DMS 273 (cell line): ENCODE data around the gene TSPO2.

Experiments
- DNase-seq: peaks from one replicate; lab custom pipeline; 2025; ENCODE audit not compliant: unreplicated experiment; lab: John Stamatoyannopoulos, UW

Gene TSPO2

DNA sequence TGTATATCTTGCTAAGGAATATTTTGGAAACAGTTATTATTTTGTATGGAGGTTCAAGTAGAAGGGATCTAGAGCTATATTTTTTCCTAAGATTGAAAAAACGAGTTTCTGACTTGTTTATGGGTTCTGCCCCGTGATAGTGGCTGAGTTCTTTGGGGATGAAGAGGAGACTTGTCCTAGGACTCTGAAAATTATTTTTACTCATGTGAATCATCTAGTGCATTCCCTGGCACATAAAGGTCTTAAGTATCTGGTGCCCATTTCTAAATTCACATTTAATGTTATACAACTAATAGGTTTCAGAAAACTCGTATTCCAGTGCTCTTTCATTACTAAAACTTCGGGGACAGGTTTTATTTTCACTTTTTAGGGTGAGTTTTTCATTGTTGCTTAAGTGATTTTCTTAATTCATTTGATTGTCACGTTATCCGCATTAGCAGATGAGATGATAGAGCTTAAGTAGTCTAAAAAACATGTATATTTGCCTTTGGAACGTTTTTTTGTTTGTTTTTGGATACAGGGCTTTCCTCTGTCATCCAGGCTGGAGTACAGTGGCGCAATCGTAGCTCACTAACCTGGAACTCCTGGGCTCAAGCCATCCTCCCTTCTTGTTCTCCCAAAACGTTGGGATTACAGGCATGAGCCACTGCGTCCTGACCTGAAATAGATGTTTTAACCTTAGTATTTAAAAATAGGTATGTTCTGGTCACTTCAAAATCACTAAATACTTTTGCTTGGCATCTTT is 32.6 kb downstream of the TSPO2 start:
- no peak for DNase-seq

GRCh38 chr6:41075651-41076626 is 33.7 kb downstream of the TSPO2 start:
- no peak for DNase-seq

DNA sequence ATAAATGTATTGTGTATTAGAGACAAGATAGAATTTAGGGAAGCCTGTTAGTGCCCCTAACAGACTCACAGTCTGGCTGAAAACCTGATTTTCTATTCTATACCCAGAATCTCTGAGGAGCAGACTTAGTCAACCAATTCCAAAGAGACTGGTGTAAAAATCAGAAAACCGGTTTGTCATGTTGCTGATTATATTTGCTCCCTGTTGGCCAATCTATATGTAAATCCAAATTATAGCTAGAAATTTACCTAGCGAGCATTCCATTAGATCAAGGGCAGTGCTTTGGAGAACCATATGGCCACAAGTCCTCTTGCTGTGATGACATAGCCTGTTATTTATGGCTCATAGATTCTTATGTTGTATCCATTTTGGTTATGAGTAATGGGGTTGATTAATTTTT is 35.3 kb downstream of the TSPO2 start:
- no peak for DNase-seq

GRCh38 chr6:41078101-41078500 is 35.8 kb downstream of the TSPO2 start:
- DNase-seq, result no peak

GRCh38 chr6:41079080-41079479 is 36.8 kb downstream of the TSPO2 start:
- no peak for DNase-seq

GRCh38 chr6:41080621-41081020 is 38.4 kb downstream of the TSPO2 start:
- DNase-seq, result no peak

GRCh38 chr6:41083072-41083471 is 40.8 kb downstream of the TSPO2 start:
- no peak for DNase-seq

DNA sequence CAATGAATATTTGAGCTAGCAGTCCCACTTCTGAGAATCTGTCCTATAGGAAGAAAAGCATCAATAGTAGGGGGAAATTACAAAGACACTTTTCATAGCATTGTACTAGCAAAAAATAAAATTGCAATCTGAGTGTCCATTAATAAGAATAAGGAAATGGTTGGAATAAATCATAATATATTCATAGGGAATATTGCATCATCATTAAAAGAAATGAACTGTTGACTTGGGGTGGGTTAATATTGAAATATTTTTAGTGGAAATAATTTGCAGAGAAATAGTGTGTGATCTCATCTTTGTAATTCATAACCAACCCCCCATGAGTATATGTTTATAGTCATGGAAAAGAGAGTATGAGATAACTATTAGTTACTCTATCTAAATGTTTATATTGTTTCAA is 42.9 kb downstream of the TSPO2 start:
- no peak for DNase-seq

DNA sequence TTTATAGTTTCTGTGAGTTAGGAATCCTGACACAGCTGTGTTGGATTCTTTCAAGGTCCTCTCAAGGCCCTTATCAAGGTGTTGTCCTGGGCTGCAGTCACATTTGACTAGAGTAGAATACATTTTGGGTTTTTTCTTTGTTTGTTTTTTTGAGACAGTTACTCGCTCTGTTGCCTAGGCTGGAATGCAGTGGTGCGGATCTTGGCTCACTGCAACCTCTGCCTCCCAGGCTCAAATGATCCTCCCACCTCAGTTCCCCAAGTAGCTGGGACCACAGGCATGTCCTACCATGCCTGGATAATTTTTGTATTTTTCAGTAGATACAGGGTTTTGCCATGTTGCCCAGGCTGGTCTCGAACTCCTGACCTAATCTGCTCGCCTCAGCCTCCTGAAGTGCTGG is 46.2 kb downstream of the TSPO2 start:
- DNase-seq, result no peak

DNA sequence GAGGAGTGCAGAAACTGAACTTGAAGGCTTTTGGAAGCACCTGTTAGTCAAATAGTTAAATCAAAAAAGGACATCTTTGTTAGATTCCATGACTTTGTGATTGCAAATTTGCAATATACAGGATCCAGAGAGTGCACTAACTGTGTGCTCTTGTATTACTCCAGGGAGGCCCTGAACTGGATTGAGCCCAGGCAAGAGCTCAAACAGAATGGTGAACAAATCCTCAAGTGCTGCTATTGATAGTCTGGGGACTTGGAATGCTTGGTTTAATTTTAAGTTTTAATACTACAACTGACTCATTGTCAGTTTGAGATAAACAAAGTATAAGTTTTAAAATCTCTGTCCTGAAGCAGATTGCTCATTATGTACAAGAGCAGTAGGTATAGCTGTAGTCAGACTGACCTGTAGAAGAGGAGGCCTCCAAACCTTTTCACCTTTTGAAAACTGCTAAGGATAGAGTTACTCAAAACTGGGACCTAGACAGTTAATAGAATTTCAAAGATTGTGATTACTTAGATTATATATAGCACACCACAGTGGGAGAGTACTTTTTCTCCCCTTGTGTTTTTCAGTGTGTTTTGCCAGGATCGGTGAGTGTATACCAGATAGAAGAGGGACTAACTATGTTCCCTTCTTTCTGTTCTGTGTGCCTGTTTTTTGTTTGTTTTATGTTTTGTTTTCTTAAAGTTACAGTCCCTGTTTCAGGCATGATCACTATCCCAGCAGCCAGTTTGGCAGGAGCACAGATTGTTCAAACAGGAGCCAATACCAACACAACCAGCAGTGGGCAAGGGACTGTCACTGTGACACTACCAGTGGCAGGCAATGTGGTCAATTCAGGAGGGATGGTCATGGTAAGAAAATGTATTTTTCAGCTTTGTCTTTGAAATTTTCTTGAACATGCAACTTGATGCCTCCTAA is 48.8 kb downstream of the TSPO2 start:
- no peak for DNase-seq

DNA sequence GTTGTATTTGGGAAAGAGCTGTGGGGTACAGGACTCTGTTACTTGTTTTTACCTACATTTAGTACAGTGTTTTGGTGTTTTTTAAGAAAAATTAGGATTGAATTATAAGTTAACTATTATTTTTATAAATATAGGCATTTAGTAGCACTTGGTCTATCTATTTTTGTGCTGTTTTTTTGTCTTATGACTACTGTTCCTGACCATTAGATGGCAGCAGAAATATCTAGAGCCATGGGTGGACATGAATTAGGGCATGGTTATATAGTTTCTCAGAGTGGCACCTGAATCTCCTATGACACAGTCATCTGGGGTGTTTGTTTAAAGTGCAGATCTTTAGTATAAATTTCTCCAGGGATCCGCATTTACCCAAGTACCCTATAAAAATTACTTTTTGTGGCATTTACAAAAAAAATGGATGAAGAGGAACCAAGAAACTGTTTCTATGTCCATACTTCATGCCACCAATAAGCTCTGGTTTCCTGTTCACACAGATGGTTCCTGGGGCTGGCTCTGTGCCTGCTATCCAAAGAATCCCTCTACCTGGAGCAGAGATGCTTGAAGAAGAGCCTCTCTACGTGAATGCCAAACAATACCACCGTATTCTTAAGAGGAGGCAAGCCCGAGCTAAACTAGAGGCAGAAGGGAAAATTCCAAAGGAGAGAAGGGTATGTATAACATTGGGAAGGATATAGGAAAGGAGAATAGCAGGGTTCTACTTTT is 50.3 kb downstream of the TSPO2 start:
- peak; percentile 35 for DNase-seq

GRCh38 chr6:41093729-41094128 is 51.5 kb downstream of the TSPO2 start:
- no peak for DNase-seq
